ENCODE results near the gene IRF2.

IRF2 gene

GRCh38 chr4:184423003-184423686 lies 51.2 kb downstream of the IRF2 start:
- Histone ChIP-seq H3K36me3 (ENCODE audit: insufficient read depth, low read depth, low read length) (peaks cover 51% of the 10 kb centered on the region), H3K4me3 (ENCODE audit: low read length) (no peak overlapping the region)

GRCh38 chr4:184422378-184422777 lies 52.0 kb downstream of the IRF2 start:
- H3K27ac ChIP-seq (ENCODE audit: low read length) = no peak overlapping the region
- peaks cover 58% of the 10 kb centered on the region for H3K36me3 ChIP-seq (ENCODE audit: insufficient read depth, low read depth, low read length)
- no peak overlapping the region for H3K9ac ChIP-seq (ENCODE audit: low read depth, low read length)
- H3K27me3 ChIP-seq (ENCODE audit: insufficient read depth, low read length) = no peaks in the 10 kb centered on the region
- H3K4me1 ChIP-seq (ENCODE audit: insufficient read depth, low read length) = no peaks in the 10 kb centered on the region; the same call in 1 of the 2 replicates
- no peak overlapping the region for H3K4me3 ChIP-seq (ENCODE audit: low read length)
- peaks cover 14% of the 10 kb centered on the region for H3K9me3 ChIP-seq (ENCODE audit: insufficient read depth, low read depth, low read length)

More at GRCh38 chr4:184423003-184423686, 51.2 kb downstream of the IRF2 start:
- H3K27me3 ChIP-seq (ENCODE audit: insufficient read depth, low read length) = no peaks in the 10 kb centered on the region
- H3K4me1 ChIP-seq (ENCODE audit: insufficient read depth, low read length) = no peaks in the 10 kb centered on the region; the same call in 1 of the 2 replicates
- H3K27ac ChIP-seq (ENCODE audit: low read length) = no peak overlapping the region
- peaks cover 14% of the 10 kb centered on the region for H3K9me3 ChIP-seq (ENCODE audit: insufficient read depth, low read depth, low read length)
- H3K9ac ChIP-seq (ENCODE audit: low read depth, low read length) = no peak overlapping the region

- no peak overlapping the region for H3K27ac ChIP-seq (ENCODE audit: low read length)
- H3K9me3 ChIP-seq (ENCODE audit: insufficient read depth, low read depth, low read length) = peaks cover 14% of the 10 kb centered on the region
- H3K27me3 ChIP-seq (ENCODE audit: insufficient read depth, low read length) = no peaks in the 10 kb centered on the region
- H3K36me3 ChIP-seq (ENCODE audit: insufficient read depth, low read depth, low read length) = peaks cover 58% of the 10 kb centered on the region
- H3K9ac ChIP-seq (ENCODE audit: low read depth, low read length) = no peak overlapping the region
- no peak overlapping the region for H3K4me3 ChIP-seq (ENCODE audit: low read length)
- H3K4me1 ChIP-seq (ENCODE audit: insufficient read depth, low read length) = no peaks in the 10 kb centered on the region; the same call in 1 of the 2 replicates
Observed at GRCh38 chr4:184421533-184422155, 52.7 kb downstream of the IRF2 start.

GRCh38 chr4:184420881-184421416 lies 53.4 kb downstream of the IRF2 start:
- Histone ChIP-seq H3K9ac (ENCODE audit: low read depth, low read length) (no peak overlapping the region), H3K27ac (ENCODE audit: low read length) (no peak overlapping the region), H3K4me3 (ENCODE audit: low read length) (no peak overlapping the region), H3K9me3 (ENCODE audit: insufficient read depth, low read depth, low read length) (peaks cover 14% of the 10 kb centered on the region), H3K36me3 (ENCODE audit: insufficient read depth, low read depth, low read length) (peaks cover 53% of the 10 kb centered on the region), H3K27me3 (ENCODE audit: insufficient read depth, low read length) (no peaks in the 10 kb centered on the region), H3K4me1 (ENCODE audit: insufficient read depth, low read length) (no peaks in the 10 kb centered on the region; the same call in 1 of the 2 replicates)

GRCh38 chr4:184420402-184420801 lies 53.9 kb downstream of the IRF2 start:
- no peak overlapping the region for H3K4me3 ChIP-seq (ENCODE audit: low read length)
- H3K36me3 ChIP-seq (ENCODE audit: insufficient read depth, low read depth, low read length) = peaks cover 54% of the 10 kb centered on the region
- H3K27ac ChIP-seq (ENCODE audit: low read length) = no peak overlapping the region
- no peaks in the 10 kb centered on the region for H3K27me3 ChIP-seq (ENCODE audit: insufficient read depth, low read length)
- H3K4me1 ChIP-seq (ENCODE audit: insufficient read depth, low read length) = no peaks in the 10 kb centered on the region; the same call in 1 of the 2 replicates
- H3K9ac ChIP-seq (ENCODE audit: low read depth, low read length) = no peak overlapping the region
- peaks cover 14% of the 10 kb centered on the region for H3K9me3 ChIP-seq (ENCODE audit: insufficient read depth, low read depth, low read length)

GRCh38 chr4:184419976-184420375 lies 54.4 kb downstream of the IRF2 start:
- Histone ChIP-seq H3K4me3 (ENCODE audit: low read length) (no peak overlapping the region), H3K27ac (ENCODE audit: low read length) (no peak overlapping the region), H3K36me3 (ENCODE audit: insufficient read depth, low read depth, low read length) (peaks cover 56% of the 10 kb centered on the region), H3K4me1 (ENCODE audit: insufficient read depth, low read length) (no peaks in the 10 kb centered on the region; the same call in 1 of the 2 replicates), H3K9me3 (ENCODE audit: insufficient read depth, low read depth, low read length) (peaks cover 14% of the 10 kb centered on the region), H3K9ac (ENCODE audit: low read depth, low read length) (no peak overlapping the region), H3K27me3 (ENCODE audit: insufficient read depth, low read length) (no peaks in the 10 kb centered on the region)

GRCh38 chr4:184417802-184418511 lies 56.4 kb downstream of the IRF2 start:
- Histone ChIP-seq H3K4me1 (ENCODE audit: insufficient read depth, low read length) (no peaks in the 10 kb centered on the region; the same call in 1 of the 2 replicates), H3K9me3 (ENCODE audit: insufficient read depth, low read depth, low read length) (peaks cover 9% of the 10 kb centered on the region), H3K4me3 (ENCODE audit: low read length) (no peak overlapping the region), H3K27ac (ENCODE audit: low read length) (no peak overlapping the region), H3K36me3 (ENCODE audit: insufficient read depth, low read depth, low read length) (peaks cover 45% of the 10 kb centered on the region), H3K9ac (ENCODE audit: low read depth, low read length) (no peak overlapping the region), H3K27me3 (ENCODE audit: insufficient read depth, low read length) (no peaks in the 10 kb centered on the region)

- no peaks in the 10 kb centered on the region for H3K27me3 ChIP-seq (ENCODE audit: insufficient read depth, low read length)
- H3K9me3 ChIP-seq (ENCODE audit: insufficient read depth, low read depth, low read length) = peaks cover 1% of the 10 kb centered on the region
- peaks cover 37% of the 10 kb centered on the region for H3K36me3 ChIP-seq (ENCODE audit: insufficient read depth, low read depth, low read length)
- H3K27ac ChIP-seq (ENCODE audit: low read length) = no peak overlapping the region
- no peaks in the 10 kb centered on the region; the same call in 1 of the 2 replicates for H3K4me1 ChIP-seq (ENCODE audit: insufficient read depth, low read length)
- H3K9ac ChIP-seq (ENCODE audit: low read depth, low read length) = no peak overlapping the region
- no peak overlapping the region for H3K4me3 ChIP-seq (ENCODE audit: low read length)
Observed at GRCh38 chr4:184416913-184417734, 57.2 kb downstream of the IRF2 start.

GRCh38 chr4:184415071-184415470 lies 59.3 kb downstream of the IRF2 start:
- Histone ChIP-seq H3K27ac (ENCODE audit: low read length) (no peak overlapping the region), H3K4me1 (ENCODE audit: insufficient read depth, low read length) (no peaks in the 10 kb centered on the region), H3K9ac (ENCODE audit: low read depth, low read length) (no peak overlapping the region), H3K9me3 (ENCODE audit: insufficient read depth, low read depth, low read length) (no peaks in the 10 kb centered on the region), H3K27me3 (ENCODE audit: insufficient read depth, low read length) (no peaks in the 10 kb centered on the region), H3K36me3 (ENCODE audit: insufficient read depth, low read depth, low read length) (peaks cover 37% of the 10 kb centered on the region), H3K4me3 (ENCODE audit: low read length) (no peak overlapping the region)

GRCh38 chr4:184413261-184414046 lies 60.9 kb downstream of the IRF2 start:
- Histone ChIP-seq H3K9me3 (ENCODE audit: insufficient read depth, low read depth, low read length) (no peaks in the 10 kb centered on the region), H3K27me3 (ENCODE audit: insufficient read depth, low read length) (no peaks in the 10 kb centered on the region), H3K36me3 (ENCODE audit: insufficient read depth, low read depth, low read length) (peaks cover 33% of the 10 kb centered on the region), H3K9ac (ENCODE audit: low read depth, low read length) (no peak overlapping the region), H3K4me1 (ENCODE audit: insufficient read depth, low read length) (peaks cover 2% of the 10 kb centered on the region; the same call in 1 of the 2 replicates), H3K4me3 (ENCODE audit: low read length) (no peak overlapping the region), H3K27ac (ENCODE audit: low read length) (no peak overlapping the region)
